ENCODE results near the gene BLVRB. TPM values are rescaled to one million over a fixed set of nuclear protein-coding genes. Genes with fewer than 3 reads are reported as not detected.
A peak's percentile ranks its signal among the peaks of the same experiment; 100 is the strongest.

Gene BLVRB
- total and polyA plus RNA-seq, 2 experiments from 2014 or later = 43.7 to 53.7 TPM

DNA sequence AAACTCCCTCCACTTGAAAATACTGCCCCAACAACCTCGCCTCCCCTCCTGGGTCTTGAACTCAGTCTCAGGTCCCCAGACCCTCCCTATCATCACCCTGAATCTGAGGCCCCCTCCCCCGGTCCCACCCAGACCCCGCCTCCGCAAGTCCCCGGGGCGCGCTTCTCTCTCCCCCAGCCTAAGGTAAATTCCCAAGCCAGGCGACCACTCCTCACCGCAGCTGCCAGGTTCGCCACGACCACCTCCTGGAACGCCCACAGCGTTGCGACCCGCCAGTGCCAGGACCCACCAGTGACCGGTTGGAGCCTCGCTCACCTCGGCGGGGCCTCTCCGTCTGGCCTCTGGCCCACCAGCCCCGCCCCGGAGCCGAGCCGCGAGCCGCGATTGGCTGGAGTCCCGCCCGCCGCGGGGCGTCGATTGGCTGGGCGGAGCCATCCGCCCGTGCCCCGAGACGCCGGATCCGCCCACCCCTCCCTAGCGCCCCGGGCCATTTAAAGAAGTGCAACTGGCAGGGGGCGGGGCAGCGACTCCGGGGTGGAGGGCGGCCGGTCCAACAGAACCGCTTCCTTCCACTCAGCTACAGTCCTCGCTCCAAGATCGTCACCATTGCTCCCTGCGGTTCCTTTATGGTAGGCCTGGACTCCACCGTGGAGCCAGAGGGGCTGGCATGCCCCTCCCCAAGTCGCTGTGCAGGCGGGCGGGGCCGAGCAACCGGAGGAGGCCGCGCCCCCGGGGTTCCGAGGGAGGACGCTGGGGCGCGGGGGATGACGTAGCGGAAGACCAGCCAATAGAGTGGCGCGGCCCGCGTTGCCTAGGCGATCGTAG lies 21.3 kb downstream of the BLVRB start, which contains the start of gene SERTAD3:
TSS of gene SERTAD3 (minus strand) at position 336 of the 825 bp plus-strand sequence. CDS start 2,255 bp downstream, outside the sequence.
- peak within 1 kb of the TSS; percentile 98 for H3K4me3 Mint-ChIP-seq
- peaks cover 16% of the 10 kb centered on the region; the same call in 1 of the 2 replicates for H3K36me3 ChIP-seq (ENCODE audit: insufficient read depth)
- H3K4me2 ChIP-seq = peak within 1 kb of the TSS; percentile 100
- H3K4me3 ChIP-seq = peak within 1 kb of the TSS; percentile 100
- peaks cover 13% of the 10 kb centered on the region for H3K4me1 ChIP-seq (ENCODE audit: insufficient read depth)
- peaks cover 28% of the 10 kb centered on the region for H3K4me1 Mint-ChIP-seq
- peak within 1 kb of the TSS; percentile 99 for H3K27ac Mint-ChIP-seq
- H3F3A ChIP-seq (replicated peaks; ENCODE audit: low read depth) = peaks cover 22% of the 10 kb centered on the region
- H4K20me1 ChIP-seq (replicated peaks; ENCODE audit: insufficient read depth) = peaks cover 8% of the 10 kb centered on the region; the same call in 1 of the 2 replicates
- peaks cover 20% of the 10 kb centered on the region for H3K27me3 Mint-ChIP-seq (ENCODE audit: insufficient read depth, low read depth, poor library complexity)
- H2AFZ ChIP-seq = peak within 1 kb of the TSS; percentile 96
- peaks cover 26% of the 10 kb centered on the region for H3K79me2 ChIP-seq (replicated peaks; ENCODE audit: insufficient read depth)
- H3K9me3 Mint-ChIP-seq = peaks cover 3% of the 10 kb centered on the region; the same call in 2 of the 3 replicates
- DNase-seq (ENCODE audit: low spot score) (peak; percentile 99), ATAC-seq (peak; percentile 69)
- peak within 1 kb of the TSS; percentile 100 for H3K27ac ChIP-seq (ENCODE audit: low read depth)
- TF ChIP-seq, protein P1, sequence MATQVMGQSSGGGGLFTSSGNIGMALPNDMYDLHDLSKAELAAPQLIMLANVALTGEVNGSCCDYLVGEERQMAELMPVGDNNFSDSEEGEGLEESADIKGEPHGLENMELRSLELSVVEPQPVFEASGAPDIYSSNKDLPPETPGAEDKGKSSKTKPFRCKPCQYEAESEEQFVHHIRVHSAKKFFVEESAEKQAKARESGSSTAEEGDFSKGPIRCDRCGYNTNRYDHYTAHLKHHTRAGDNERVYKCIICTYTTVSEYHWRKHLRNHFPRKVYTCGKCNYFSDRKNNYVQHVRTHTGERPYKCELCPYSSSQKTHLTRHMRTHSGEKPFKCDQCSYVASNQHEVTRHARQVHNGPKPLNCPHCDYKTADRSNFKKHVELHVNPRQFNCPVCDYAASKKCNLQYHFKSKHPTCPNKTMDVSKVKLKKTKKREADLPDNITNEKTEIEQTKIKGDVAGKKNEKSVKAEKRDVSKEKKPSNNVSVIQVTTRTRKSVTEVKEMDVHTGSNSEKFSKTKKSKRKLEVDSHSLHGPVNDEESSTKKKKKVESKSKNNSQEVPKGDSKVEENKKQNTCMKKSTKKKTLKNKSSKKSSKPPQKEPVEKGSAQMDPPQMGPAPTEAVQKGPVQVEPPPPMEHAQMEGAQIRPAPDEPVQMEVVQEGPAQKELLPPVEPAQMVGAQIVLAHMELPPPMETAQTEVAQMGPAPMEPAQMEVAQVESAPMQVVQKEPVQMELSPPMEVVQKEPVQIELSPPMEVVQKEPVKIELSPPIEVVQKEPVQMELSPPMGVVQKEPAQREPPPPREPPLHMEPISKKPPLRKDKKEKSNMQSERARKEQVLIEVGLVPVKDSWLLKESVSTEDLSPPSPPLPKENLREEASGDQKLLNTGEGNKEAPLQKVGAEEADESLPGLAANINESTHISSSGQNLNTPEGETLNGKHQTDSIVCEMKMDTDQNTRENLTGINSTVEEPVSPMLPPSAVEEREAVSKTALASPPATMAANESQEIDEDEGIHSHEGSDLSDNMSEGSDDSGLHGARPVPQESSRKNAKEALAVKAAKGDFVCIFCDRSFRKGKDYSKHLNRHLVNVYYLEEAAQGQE (IDR thresholded peaks at IDR 0.05; ENCODE audit: unreplicated experiment) = no peak
- TF ChIP-seq STAT1 (IDR thresholded peaks at IDR 0.05; ENCODE audit: unreplicated experiment) (no peak), JUNB (IDR thresholded peaks at IDR 0.05; ENCODE audit: unreplicated experiment) (no peak), ZNF114 (CRISPR knock-in tag; IDR thresholded peaks at IDR 0.05) (no peak), EZH2 (IDR thresholded peaks at IDR 0.05; ENCODE audit: low read depth, unreplicated experiment) (no peak), EZH2phosphoT487 (IDR thresholded peaks at IDR 0.05; ENCODE audit: unreplicated experiment) (no peak), ZNF331 (CRISPR knock-in tag; IDR thresholded peaks at IDR 0.05; ENCODE audit: low read depth) (no peak), NANOG (IDR thresholded peaks at IDR 0.05; ENCODE audit: borderline replicate concordance) (no peak), CREB1 (CRISPR knock-in tag; IDR thresholded peaks at IDR 0.05; ENCODE audit: low read depth) (peak; percentile 91), POLR2AphosphoS5 (IDR thresholded peaks at IDR 0.05; ENCODE audit: low read depth) (peak; percentile 97)
- TF ChIP-seq, protein P2, sequence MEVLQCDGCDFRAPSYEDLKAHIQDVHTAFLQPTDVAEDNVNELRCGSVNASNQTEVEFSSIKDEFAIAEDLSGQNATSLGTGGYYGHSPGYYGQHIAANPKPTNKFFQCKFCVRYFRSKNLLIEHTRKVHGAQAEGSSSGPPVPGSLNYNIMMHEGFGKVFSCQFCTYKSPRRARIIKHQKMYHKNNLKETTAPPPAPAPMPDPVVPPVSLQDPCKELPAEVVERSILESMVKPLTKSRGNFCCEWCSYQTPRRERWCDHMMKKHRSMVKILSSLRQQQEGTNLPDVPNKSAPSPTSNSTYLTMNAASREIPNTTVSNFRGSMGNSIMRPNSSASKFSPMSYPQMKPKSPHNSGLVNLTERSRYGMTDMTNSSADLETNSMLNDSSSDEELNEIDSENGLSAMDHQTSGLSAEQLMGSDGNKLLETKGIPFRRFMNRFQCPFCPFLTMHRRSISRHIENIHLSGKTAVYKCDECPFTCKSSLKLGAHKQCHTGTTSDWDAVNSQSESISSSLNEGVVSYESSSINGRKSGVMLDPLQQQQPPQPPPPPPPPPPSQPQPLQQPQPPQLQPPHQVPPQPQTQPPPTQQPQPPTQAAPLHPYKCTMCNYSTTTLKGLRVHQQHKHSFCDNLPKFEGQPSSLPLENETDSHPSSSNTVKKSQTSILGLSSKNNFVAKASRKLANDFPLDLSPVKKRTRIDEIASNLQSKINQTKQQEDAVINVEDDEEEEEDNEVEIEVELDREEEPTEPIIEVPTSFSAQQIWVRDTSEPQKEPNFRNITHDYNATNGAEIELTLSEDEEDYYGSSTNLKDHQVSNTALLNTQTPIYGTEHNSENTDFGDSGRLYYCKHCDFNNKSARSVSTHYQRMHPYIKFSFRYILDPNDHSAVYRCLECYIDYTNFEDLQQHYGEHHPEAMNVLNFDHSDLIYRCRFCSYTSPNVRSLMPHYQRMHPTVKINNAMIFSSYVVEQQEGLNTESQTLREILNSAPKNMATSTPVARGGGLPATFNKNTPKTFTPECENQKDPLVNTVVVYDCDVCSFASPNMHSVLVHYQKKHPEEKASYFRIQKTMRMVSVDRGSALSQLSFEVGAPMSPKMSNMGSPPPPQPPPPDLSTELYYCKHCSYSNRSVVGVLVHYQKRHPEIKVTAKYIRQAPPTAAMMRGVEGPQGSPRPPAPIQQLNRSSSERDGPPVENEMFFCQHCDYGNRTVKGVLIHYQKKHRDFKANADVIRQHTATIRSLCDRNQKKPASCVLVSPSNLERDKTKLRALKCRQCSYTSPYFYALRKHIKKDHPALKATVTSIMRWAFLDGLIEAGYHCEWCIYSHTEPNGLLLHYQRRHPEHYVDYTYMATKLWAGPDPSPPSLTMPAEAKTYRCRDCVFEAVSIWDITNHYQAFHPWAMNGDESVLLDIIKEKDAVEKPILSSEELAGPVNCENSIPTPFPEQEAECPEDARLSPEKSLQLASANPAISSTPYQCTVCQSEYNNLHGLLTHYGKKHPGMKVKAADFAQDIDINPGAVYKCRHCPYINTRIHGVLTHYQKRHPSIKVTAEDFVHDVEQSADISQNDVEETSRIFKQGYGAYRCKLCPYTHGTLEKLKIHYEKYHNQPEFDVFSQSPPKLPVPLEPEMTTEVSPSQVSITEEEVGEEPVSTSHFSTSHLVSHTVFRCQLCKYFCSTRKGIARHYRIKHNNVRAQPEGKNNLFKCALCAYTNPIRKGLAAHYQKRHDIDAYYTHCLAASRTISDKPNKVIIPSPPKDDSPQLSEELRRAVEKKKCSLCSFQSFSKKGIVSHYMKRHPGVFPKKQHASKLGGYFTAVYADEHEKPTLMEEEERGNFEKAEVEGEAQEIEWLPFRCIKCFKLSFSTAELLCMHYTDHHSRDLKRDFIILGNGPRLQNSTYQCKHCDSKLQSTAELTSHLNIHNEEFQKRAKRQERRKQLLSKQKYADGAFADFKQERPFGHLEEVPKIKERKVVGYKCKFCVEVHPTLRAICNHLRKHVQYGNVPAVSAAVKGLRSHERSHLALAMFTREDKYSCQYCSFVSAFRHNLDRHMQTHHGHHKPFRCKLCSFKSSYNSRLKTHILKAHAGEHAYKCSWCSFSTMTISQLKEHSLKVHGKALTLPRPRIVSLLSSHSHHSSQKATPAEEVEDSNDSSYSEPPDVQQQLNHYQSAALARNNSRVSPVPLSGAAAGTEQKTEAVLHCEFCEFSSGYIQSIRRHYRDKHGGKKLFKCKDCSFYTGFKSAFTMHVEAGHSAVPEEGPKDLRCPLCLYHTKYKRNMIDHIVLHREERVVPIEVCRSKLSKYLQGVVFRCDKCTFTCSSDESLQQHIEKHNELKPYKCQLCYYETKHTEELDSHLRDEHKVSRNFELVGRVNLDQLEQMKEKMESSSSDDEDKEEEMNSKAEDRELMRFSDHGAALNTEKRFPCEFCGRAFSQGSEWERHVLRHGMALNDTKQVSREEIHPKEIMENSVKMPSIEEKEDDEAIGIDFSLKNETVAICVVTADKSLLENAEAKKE (CRISPR knock-in tag; IDR thresholded peaks at IDR 0.05) = no peak
- TF ChIP-seq, protein P3, sequence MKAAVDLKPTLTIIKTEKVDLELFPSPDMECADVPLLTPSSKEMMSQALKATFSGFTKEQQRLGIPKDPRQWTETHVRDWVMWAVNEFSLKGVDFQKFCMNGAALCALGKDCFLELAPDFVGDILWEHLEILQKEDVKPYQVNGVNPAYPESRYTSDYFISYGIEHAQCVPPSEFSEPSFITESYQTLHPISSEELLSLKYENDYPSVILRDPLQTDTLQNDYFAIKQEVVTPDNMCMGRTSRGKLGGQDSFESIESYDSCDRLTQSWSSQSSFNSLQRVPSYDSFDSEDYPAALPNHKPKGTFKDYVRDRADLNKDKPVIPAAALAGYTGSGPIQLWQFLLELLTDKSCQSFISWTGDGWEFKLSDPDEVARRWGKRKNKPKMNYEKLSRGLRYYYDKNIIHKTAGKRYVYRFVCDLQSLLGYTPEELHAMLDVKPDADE (IDR thresholded peaks at IDR 0.05) = peak; percentile 38; the same call in 1 of the 2 replicates
- TF ChIP-seq, protein P4, sequence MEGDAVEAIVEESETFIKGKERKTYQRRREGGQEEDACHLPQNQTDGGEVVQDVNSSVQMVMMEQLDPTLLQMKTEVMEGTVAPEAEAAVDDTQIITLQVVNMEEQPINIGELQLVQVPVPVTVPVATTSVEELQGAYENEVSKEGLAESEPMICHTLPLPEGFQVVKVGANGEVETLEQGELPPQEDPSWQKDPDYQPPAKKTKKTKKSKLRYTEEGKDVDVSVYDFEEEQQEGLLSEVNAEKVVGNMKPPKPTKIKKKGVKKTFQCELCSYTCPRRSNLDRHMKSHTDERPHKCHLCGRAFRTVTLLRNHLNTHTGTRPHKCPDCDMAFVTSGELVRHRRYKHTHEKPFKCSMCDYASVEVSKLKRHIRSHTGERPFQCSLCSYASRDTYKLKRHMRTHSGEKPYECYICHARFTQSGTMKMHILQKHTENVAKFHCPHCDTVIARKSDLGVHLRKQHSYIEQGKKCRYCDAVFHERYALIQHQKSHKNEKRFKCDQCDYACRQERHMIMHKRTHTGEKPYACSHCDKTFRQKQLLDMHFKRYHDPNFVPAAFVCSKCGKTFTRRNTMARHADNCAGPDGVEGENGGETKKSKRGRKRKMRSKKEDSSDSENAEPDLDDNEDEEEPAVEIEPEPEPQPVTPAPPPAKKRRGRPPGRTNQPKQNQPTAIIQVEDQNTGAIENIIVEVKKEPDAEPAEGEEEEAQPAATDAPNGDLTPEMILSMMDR (conservative IDR thresholded peaks at IDR 0.05; ENCODE audit: low read depth in 2 of 2) = no peak
- H3K9me2 ChIP-seq (ENCODE audit: insufficient read depth) = no peaks in the 10 kb centered on the region
- no peaks in the 10 kb centered on the region for H3K27me3 ChIP-seq (ENCODE audit: insufficient read depth)
- peaks cover 31% of the 10 kb centered on the region for H3K36me3 Mint-ChIP-seq (ENCODE audit: low read depth)
